Pancreas (tissue), 10 donors: Measurements from ENCODE around the gene TRIM62. TPM values are rescaled to one million over a fixed set of nuclear protein-coding genes. Genes with fewer than 3 reads are reported as not detected.

Experiments used
- ATAC-seq, 4 donors: fragments of 200-7000 bp; cut with Tn5 transposase; one replicate each; pipeline versions ENCODE4 v1.8.0 to v1.9.1; 2020; ENCODE audit warnings: mild to moderate bottlenecking in 4 of 4, moderate library complexity in 4 of 4
- DNase-seq, 6 donors: peaks; one replicate each; pipeline ENCODE4 v3.0.0-alpha.2; 2020
- FAIRE-seq: peaks from 2 replicates; lab custom pipeline; 2012; peaks lifted over from hg19 to GRCh38; lab: Jason Lieb, UNC
- H3K27ac ChIP-seq, 4 donors: fragments of 200-600 bp; sonication (generic); 1 replicate in 3 of 4; 2 replicates in 1 of 4; pipeline versions ENCODE4 v1.5.0 to v1.8.0; 2020
- H3K27me3 ChIP-seq, 4 donors: fragments of 200-600 bp; one replicate each; pipeline ENCODE4 v1.8.0; 2021
- H3K36me3 ChIP-seq, 3 donors: fragments of 200-600 bp; sonication (generic) in 1 of 3; one replicate each; pipeline versions ENCODE4 v1.5.0 to v1.8.0; 2020 to 2021
- H3K4me1 ChIP-seq, 3 donors: fragments of 200-600 bp; one replicate each; pipeline ENCODE4 v1.8.0; 2021
- H3K4me3 ChIP-seq, 4 donors: fragments of 200-600 bp; sonication (generic) in 2 of 4; one replicate each; pipeline versions ENCODE4 v1.5.0 to v1.8.0; 2020 to 2021
- H3K9me3 ChIP-seq, 4 donors: fragments of 200-600 bp; one replicate each; pipeline ENCODE4 v1.8.0; 2021
- CTCF ChIP-seq, 4 donors: fragments of 200-600 bp; sonication (generic) in 3 of 4; IDR thresholded peaks; one replicate each; pipeline versions ENCODE4 v1.5.0 to v1.8.0; 2021; ENCODE audit warnings: antibody characterized with exemption in 4 of 4
- WGBS, 2 donors: extraction: QIAGEN DNeasy Blood & Tissue Kit; methylation state at CpG; one replicate each; pipeline ENCODE4 v1.1.7; 2013; 5-methylcytosine and 5-hydroxymethylcytosine counted together
- intact Hi-C, 3 donors: fragments of 100-400 bp; cut with DNase I; formaldehyde crosslinking; loops; one replicate each; pipeline versions ENCODE4 v1.11.1 to v1.14.2; 2022
- polyA plus RNA-seq, 2 donors: library from polyadenylated mRNA; stranded (reverse); fragments of 200-250 nt; gene quantifications; one replicate each; pipeline ENCODE4 v1.2.3, GENCODE V29; 2013
- total RNA-seq, 6 donors: library from RNA; stranded (reverse); fragmentation: NEBNext Ultra II Directional in 4 of 6; extraction: Animal tissue kit (Norgen Biotek cat#: 25700) in 4 of 6; gene quantifications; one replicate each; pipeline versions ENCODE4 v1.2.1 to v1.2.4, GENCODE V29; 2021 to 2023
- donor health status: healthy with polysubstance abuse.
- donor health status: DM: no; HTN: no; CAD: no; lungs with moderate emphysema.
- donor health status: DM: no; HTN: no; CAD: no.
- donor health status: control.
- donor health status: control.
- donor health status: Bipolar disorder and iron deficiency.
- donor health status: DM: yes; HTN: yes; CAD: no.
- donor health status: DM: no; HTN: no; CAD: no.
- donor health status: DM: no; HTN: no; CAD: no.
- donor health status: DM: yes; HTN: yes; CAD: no.

The TRIM62 gene
- total and polyA plus RNA-seq, 8 donors = 1.6 to 4.3 (median 2.7) TPM

GRCh38 chr1:33119532-33120217 is 62.2 kb downstream of the TRIM62 start:
- Histone ChIP-seq H3K27me3 (no peaks in the 10 kb centered on the region), H3K4me1 (no peaks in the 10 kb centered on the region), H3K9me3 (no peaks in the 10 kb centered on the region), H3K27ac (no peak overlapping the region), H3K36me3 (no peaks in the 10 kb centered on the region), H3K4me3 (no peak overlapping the region)
- TF ChIP-seq CTCF (IDR thresholded peaks at IDR 0.05) = no peak
- no peak for ATAC-seq
- FAIRE-seq = no peak
- intact Hi-C loops = no loop called here
- no peak for DNase-seq
- WGBS, 2 donors = 46 to 52% methylated on average over 16 of the region's 16 CpGs

GRCh38 chr1:33119050-33119449 is 62.8 kb downstream of the TRIM62 start:
- intact Hi-C loops = no loop called here
- Histone ChIP-seq H3K9me3 (no peaks in the 10 kb centered on the region), H3K27ac (no peak overlapping the region), H3K4me3 (no peak overlapping the region), H3K4me1 (no peaks in the 10 kb centered on the region), H3K27me3 (no peaks in the 10 kb centered on the region), H3K36me3 (no peaks in the 10 kb centered on the region)
- DNase-seq = no peak
- FAIRE-seq = no peak
- no peak for TF ChIP-seq CTCF (IDR thresholded peaks at IDR 0.05)
- no peak for ATAC-seq
- WGBS, 2 donors = 59 to 73% methylated on average over 2 of the region's 2 CpGs

- Histone ChIP-seq H3K27ac (no peak overlapping the region), H3K36me3 (no peaks in the 10 kb centered on the region)
- DNase-seq = no peak
Measured at GRCh38 chr1:33118274-33118673, 63.6 kb downstream of the TRIM62 start.

GRCh38 chr1:33117440-33118085 is 64.3 kb downstream of the TRIM62 start:
- Histone ChIP-seq H3K9me3 (no peaks in the 10 kb centered on the region), H3K27me3 (no peaks in the 10 kb centered on the region), H3K36me3 (no peaks in the 10 kb centered on the region), H3K4me3 (no peak overlapping the region), H3K27ac (no peak overlapping the region), H3K4me1 (no peaks in the 10 kb centered on the region)
- FAIRE-seq (no peak), DNase-seq (no peak), ATAC-seq (no peak)
- intact Hi-C loops = no loop called here
- 81 to 82% methylated on average over 13 of the region's 13 CpGs for WGBS, 2 donors
- no peak for TF ChIP-seq CTCF (IDR thresholded peaks at IDR 0.05)

More at GRCh38 chr1:33118274-33118673, 63.6 kb downstream of the TRIM62 start:
- H3K9me3 ChIP-seq = no peaks in the 10 kb centered on the region
- intact Hi-C loops = no loop called here
- H3K27me3 ChIP-seq = no peaks in the 10 kb centered on the region
- TF ChIP-seq CTCF (IDR thresholded peaks at IDR 0.05) = no peak
- no peaks in the 10 kb centered on the region for H3K4me1 ChIP-seq
- whole genome bisulfite sequencing, 2 donors = 65 to 71% methylated on average over 4 of the region's 4 CpGs
- no peak overlapping the region for H3K4me3 ChIP-seq
- ATAC-seq = no peak
- FAIRE-seq = no peak

GRCh38 chr1:33111965-33112364 is 69.9 kb downstream of the TRIM62 start:
- no peaks in the 10 kb centered on the region for H3K27me3 ChIP-seq
- no peaks in the 10 kb centered on the region for H3K36me3 ChIP-seq
- no peaks in the 10 kb centered on the region for H3K9me3 ChIP-seq
- 28 to 35% methylated on average over 3 of the region's 3 CpGs for WGBS, 2 donors
- H3K4me1 ChIP-seq = no peaks in the 10 kb centered on the region
- no peak overlapping the region for H3K27ac ChIP-seq
- no peak overlapping the region for H3K4me3 ChIP-seq
- DNase-seq (no peak), ATAC-seq (no peak), FAIRE-seq (no peak)
- no peak for TF ChIP-seq CTCF (IDR thresholded peaks at IDR 0.05)
- intact Hi-C loops = no loop called here
